Measurements from ENCODE around the gene AGO3. TPM values are rescaled to one million over a fixed set of nuclear protein-coding genes. Genes with fewer than 3 reads are reported as not detected.

AGO3 gene
- total and polyA plus RNA-seq, 2 experiments from 2014 or later, result 10.7 to 30.3 TPM

DNA sequence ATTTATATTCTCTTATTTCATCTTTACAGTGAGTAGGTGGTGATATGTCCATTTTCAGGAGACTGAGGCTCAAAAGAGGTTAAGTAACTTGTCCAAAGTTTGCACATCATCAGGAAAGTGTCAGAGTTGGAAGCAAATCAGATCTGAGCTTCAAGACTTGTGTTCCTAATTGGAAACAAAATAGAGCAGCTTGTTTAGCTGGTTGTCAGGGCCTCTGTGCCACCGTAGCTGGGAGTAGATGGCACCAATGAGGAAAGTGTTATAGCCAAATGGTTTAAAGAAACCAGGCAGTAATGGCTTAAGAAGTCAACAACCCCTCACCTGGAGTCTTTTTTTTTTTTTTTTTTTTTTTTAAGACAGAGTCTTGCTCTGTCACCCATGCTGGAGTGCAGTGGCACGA is 28.2 kb upstream of the AGO3 start:
- H3K27me3 ChIP-seq, result no peaks in the 10 kb centered on the region
- H3K27ac ChIP-seq, result no peak overlapping the region
- no peaks in the 10 kb centered on the region for H3K4me1 ChIP-seq (ENCODE audit: low read depth)
- H3K36me3 ChIP-seq, result peaks cover 34% of the 10 kb centered on the region
- H3K9me3 ChIP-seq (ENCODE audit: low read depth), result no peaks in the 10 kb centered on the region
- H3K4me3 ChIP-seq, result no peak overlapping the region
- TF ChIP-seq CTCF (IDR thresholded peaks at IDR 0.05; ENCODE audit: low read depth, low read length), result no peak
- DNase-seq (ENCODE audit: low read depth in 1 of 2, low spot score in 1 of 2), result no peak

- no peak for TF ChIP-seq CTCF (IDR thresholded peaks at IDR 0.05; ENCODE audit: low read depth, low read length)
- H3K27me3 ChIP-seq, result no peaks in the 10 kb centered on the region
- no peak for DNase-seq (ENCODE audit: low read depth in 1 of 2, low spot score in 1 of 2)
- no peak overlapping the region for H3K4me3 ChIP-seq
- H3K4me1 ChIP-seq (ENCODE audit: low read depth), result peaks cover 5% of the 10 kb centered on the region
- no peak overlapping the region for H3K27ac ChIP-seq
- no peaks in the 10 kb centered on the region for H3K9me3 ChIP-seq (ENCODE audit: low read depth)
- peaks cover 59% of the 10 kb centered on the region for H3K36me3 ChIP-seq
These were observed 16.2 kb upstream of the AGO3 start for GRCh38 chr1:35914717-35915116.

DNA sequence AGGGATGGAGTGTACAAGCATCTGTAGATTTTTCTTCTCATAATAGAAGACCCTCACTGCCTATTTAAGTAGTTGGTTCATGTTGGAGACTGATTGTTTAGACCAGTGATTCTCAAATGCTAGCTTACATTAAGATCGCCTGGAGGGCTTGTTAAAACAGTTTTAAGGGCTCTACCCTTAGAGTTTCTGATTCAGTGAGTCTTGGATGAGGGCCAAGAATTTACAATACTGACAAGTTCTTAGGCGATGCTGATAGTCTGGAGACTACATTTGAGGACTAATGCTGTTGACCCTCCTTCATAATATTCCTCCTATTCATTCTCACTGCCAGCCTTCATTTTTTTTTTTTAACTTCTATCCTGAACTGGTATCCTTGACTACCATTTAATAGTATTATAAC is 15.2 kb upstream of the AGO3 start:
- Histone ChIP-seq H3K9me3 (ENCODE audit: low read depth) (no peaks in the 10 kb centered on the region), H3K36me3 (peaks cover 57% of the 10 kb centered on the region), H3K4me1 (ENCODE audit: low read depth) (peaks cover 5% of the 10 kb centered on the region), H3K4me3 (no peak overlapping the region), H3K27ac (no peak overlapping the region), H3K27me3 (no peaks in the 10 kb centered on the region)
- DNase-seq (ENCODE audit: low read depth in 1 of 2, low spot score in 1 of 2), result peak; percentile 19 to 61
- TF ChIP-seq CTCF (IDR thresholded peaks at IDR 0.05; ENCODE audit: low read depth, low read length), result no peak

GRCh38 chr1:35923791-35924221 is 7.1 kb upstream of the AGO3 start:
- Histone ChIP-seq H3K27ac (no peak overlapping the region), H3K4me3 (no peak overlapping the region), H3K36me3 (peaks cover 13% of the 10 kb centered on the region), H3K4me1 (ENCODE audit: low read depth) (no peaks in the 10 kb centered on the region), H3K9me3 (ENCODE audit: low read depth) (no peaks in the 10 kb centered on the region), H3K27me3 (no peaks in the 10 kb centered on the region)
- no peak for TF ChIP-seq CTCF (IDR thresholded peaks at IDR 0.05; ENCODE audit: low read depth, low read length)
- no peak for DNase-seq (ENCODE audit: low read depth in 1 of 2, low spot score in 1 of 2)

DNA sequence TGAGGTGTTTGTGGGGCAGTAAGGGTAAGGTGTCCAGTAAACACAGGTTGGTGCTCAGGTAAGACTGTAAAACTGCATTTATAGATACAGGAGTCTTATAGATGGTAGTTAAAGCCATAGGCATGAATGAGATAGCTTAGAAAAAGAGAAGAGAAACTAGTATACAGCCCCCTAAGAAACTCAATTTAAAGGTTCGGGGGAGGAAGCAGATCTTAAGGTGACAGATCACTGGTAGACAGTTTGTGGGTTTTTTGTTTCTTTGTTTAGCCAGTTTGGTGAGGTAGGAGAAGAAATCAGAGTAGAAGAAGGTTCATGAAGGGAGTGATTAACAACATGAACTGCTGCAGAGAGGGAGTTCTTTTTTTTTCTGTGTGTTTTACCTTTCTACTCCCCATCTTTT is 6.1 kb upstream of the AGO3 start:
- no peak overlapping the region for H3K27ac ChIP-seq
- DNase-seq (ENCODE audit: low read depth in 1 of 2, low spot score in 1 of 2), result no peak
- peaks cover 2% of the 10 kb centered on the region for H3K4me1 ChIP-seq (ENCODE audit: low read depth)
- no peak for TF ChIP-seq CTCF (IDR thresholded peaks at IDR 0.05; ENCODE audit: low read depth, low read length)
- no peaks in the 10 kb centered on the region for H3K9me3 ChIP-seq (ENCODE audit: low read depth)
- no peak overlapping the region for H3K4me3 ChIP-seq
- peaks cover 3% of the 10 kb centered on the region for H3K36me3 ChIP-seq
- no peaks in the 10 kb centered on the region for H3K27me3 ChIP-seq

GRCh38 chr1:35925741-35926140 is 5.2 kb upstream of the AGO3 start:
- Histone ChIP-seq H3K4me1 (ENCODE audit: low read depth) (peaks cover 6% of the 10 kb centered on the region), H3K36me3 (no peaks in the 10 kb centered on the region), H3K27ac (no peak overlapping the region), H3K4me3 (no peak overlapping the region), H3K27me3 (no peaks in the 10 kb centered on the region), H3K9me3 (ENCODE audit: low read depth) (no peaks in the 10 kb centered on the region)
- DNase-seq (ENCODE audit: low read depth in 1 of 2, low spot score in 1 of 2), result peak in 1 of 2 donors; percentile 88
- TF ChIP-seq CTCF (IDR thresholded peaks at IDR 0.05; ENCODE audit: low read depth, low read length), result no peak
